ENCODE results near the gene TNFRSF13B.

GRCh38 chr17:16939606-16940115, 32.3 kb downstream of the TNFRSF13B start:
- no peak for TF ChIP-seq POLR2AphosphoS5 (IDR thresholded peaks at IDR 0.05; ENCODE audit: low read depth, low read length)
- no peak for TF ChIP-seq EP300 (IDR thresholded peaks at IDR 0.05; ENCODE audit: borderline replicate concordance in 1 of 2, low read depth in 1 of 2, low read length in 1 of 2)
- TF ChIP-seq FOXM1 (IDR thresholded peaks at IDR 0.05; ENCODE audit: low read depth), result no peak
- no peak for TF ChIP-seq CTCF (IDR thresholded peaks at IDR 0.05)
- no peak for TF ChIP-seq RFX5 (IDR thresholded peaks at IDR 0.05; ENCODE audit: low read length)
- TF ChIP-seq NFIC (IDR thresholded peaks at IDR 0.05; ENCODE audit: borderline replicate concordance), result no peak
- no peak for TF ChIP-seq ZBTB33 (IDR thresholded peaks at IDR 0.05; ENCODE audit: borderline replicate concordance, low read depth)
- no peak for TF ChIP-seq GABPA (IDR thresholded peaks at IDR 0.05; ENCODE audit: low read depth)
- TF ChIP-seq MXI1 (IDR thresholded peaks at IDR 0.05; ENCODE audit: low read depth, low read length), result no peak
- TF ChIP-seq EZH2phosphoT487 (IDR thresholded peaks at IDR 0.05; ENCODE audit: borderline replicate concordance, low read depth), result no peak
- TF ChIP-seq MAX (IDR thresholded peaks at IDR 0.05; ENCODE audit: low read depth), result no peak
- TF ChIP-seq CHD2 (IDR thresholded peaks at IDR 0.05; ENCODE audit: low read length, partially characterized antibody), result no peak
- TF ChIP-seq RAD21 (IDR thresholded peaks at IDR 0.05; ENCODE audit: low read length), result no peak
